GM12873 (cell line): ENCODE results near the gene TAS2R39.

Experiments
- CTCF ChIP-seq: IDR thresholded peaks from 2 replicates; pipeline ENCODE4 v1.5.1; 2012; ENCODE audit warnings: low read depth, mild to moderate bottlenecking, moderate library complexity, low read length, control low read depth; ENCODE audit not compliant: insufficient read depth; ENCODE audit errors: missing control alignments

The TAS2R39 gene

GRCh38 chr7:143221286-143221685 is 38.1 kb downstream of the TAS2R39 start:
- no peak for TF ChIP-seq CTCF

- TF ChIP-seq CTCF = no peak
These were observed 38.5 kb downstream of the TAS2R39 start, which contains the start of gene TAS2R40 for GRCh38 chr7:143221737-143222136. Gene TAS2R40 (plus strand): TSS chr7:143222037. CDS start chr7:143222079, 42 bp downstream.

- no peak for TF ChIP-seq CTCF
These were observed 39.6 kb downstream of the TAS2R39 start for GRCh38 chr7:143222782-143223181.

- no peak for TF ChIP-seq CTCF
These were observed 40.6 kb downstream of the TAS2R39 start for GRCh38 chr7:143223784-143224183.

- TF ChIP-seq CTCF = no peak
These were observed 41.8 kb downstream of the TAS2R39 start for GRCh38 chr7:143225047-143225446.

- no peak for TF ChIP-seq CTCF
These were observed 44.6 kb downstream of the TAS2R39 start for GRCh38 chr7:143227806-143228205.

GRCh38 chr7:143229054-143229790 is 46.0 kb downstream of the TAS2R39 start:
- TF ChIP-seq CTCF = no peak
